NCI-H69 (cell line): ENCODE data around the gene SOX13.
A peak's percentile ranks its signal among the peaks of the same experiment; 100 is the strongest.
"Not testable (repeated sequence)": the region's sequence is repeated elsewhere in the genome, so short reads cannot be mapped to it uniquely, and the experiment has no call there.

Experiments
- DNase-seq: peaks from one replicate; lab custom pipeline; 2025; lab: John Stamatoyannopoulos, UW

Gene SOX13

DNA sequence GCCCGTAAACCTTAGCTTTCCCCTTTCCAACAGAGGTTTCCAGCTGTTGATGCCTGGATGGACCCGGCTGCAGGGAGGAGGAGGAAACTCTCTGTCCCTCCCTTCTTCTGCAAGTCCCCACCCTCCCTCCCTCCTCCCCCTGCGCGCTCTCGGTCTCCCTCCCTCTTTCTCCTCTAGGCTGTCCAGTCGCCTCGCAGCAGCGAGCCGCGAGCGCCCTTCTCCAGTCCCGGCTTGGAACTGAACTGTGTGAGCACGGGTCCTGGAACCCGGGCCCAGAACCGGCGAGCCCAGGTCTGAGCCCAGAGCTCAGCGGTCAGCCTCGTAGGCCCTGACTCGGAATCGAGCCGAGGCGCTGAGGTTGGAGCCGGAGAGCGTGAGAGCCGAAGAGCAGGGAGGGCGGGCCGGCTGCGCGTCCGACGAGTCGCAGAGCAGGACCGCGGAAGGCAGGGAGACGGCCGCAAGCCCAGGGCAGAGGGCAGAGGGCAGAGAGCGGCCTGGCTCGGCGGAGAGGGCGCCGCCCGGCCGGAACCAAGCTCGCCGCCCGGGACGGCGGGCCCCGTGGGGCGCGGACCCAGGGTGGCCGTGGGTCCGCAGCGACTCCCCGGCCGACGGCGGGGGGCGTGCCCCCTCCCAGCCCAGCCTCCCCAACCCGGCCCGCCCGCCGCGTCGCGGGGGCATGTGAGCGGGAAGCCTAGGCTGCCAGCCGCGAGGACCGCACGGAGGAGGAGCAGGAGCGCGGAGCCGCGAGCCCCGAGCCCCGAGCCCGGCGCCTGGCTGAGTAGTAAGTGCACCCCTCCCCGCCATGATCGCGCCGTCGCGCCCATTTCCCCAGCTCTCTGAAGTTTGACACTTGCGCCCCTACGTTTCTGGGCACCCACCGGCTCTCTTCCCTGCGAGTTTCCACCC lies at the start of gene SOX13:
SOX13 (plus strand) TSS at position 185 of the 906 bp plus-strand sequence. CDS start 39,801 bp downstream, outside the sequence.
- DNase-seq = peak; percentile 84

DNA sequence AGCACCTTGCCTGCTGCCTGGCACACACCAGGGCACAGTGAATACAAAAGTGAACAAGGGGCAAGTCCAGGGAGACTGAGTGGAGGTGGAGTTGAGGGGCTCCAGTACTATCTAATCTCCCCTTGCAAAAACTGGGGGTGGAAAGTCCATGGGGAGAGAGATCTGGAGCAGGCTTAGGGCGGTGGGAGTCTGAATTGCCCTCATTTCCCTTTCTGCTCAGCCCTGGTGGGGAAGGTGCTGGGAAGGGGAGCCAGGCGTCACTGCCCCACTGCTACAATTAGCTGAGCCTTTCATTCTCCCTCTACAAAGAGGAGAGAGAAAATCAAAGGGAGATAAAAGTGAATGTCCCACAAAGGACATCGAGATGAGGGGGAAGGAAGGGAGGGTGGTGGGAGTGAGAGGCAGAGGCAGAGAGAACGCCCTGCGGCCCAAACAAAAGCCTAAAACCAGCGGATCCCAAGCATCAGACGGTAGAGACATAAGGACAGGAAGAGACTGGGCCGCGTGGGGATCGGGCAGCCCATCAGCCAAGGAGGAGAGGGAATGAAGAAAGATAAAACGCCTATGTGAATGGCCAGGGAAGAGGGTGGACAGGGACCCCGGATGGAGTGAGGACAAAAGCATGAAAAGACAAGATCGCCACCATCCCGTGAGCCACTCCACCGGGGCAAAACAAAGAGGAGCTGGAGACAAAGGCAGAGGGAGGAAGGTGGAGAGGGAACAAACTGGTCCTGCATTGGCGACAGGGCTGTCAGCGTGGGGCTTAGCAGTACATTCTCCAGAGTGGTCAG lies 46.8 kb upstream of the SOX13 start:
- no peak for DNase-seq

DNA sequence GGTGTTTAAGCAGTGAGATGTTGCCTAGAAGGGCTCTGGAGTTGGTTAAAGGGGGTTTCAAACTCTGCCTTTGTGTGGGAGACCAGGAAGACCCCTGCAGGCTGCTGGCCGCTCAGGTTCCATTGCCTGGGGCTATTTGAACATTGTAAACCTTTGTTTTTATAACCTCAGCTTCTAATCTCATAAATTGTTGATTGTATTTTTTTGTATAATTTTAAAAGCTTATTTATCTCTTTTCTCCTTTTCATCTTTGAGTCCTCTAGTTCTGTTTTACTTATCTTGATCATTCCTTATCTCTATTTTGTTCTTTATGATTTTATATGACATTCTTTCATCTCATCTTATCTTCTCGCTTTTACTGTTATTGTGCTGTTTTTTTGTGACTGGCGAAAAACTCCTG lies 45.5 kb upstream of the SOX13 start:
- DNase-seq = peak; percentile 13

DNA sequence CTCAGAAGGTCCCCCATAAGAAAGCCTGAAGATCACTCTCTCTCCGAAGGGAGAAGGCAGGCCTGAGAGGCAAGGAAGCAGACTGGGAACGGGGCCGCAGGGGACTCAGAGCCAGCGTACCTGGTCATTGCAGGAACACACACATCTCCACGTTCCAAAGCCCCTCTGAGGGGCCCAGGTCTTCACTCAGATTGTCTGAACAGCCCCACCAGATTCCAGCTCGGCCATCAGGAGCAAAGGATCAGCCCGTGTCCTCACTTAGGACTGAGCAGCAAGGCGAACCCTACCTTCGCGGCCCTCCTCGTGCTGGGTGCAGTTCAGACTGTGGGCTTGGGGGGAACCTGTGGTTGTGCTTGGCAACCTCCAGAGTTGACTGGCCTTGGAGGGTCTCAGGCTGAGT lies 43.9 kb upstream of the SOX13 start:
- DNase-seq = no peak

- no peak for DNase-seq
Observed at GRCh38 chr1:204031098-204031710, 41.7 kb upstream of the SOX13 start.

DNA sequence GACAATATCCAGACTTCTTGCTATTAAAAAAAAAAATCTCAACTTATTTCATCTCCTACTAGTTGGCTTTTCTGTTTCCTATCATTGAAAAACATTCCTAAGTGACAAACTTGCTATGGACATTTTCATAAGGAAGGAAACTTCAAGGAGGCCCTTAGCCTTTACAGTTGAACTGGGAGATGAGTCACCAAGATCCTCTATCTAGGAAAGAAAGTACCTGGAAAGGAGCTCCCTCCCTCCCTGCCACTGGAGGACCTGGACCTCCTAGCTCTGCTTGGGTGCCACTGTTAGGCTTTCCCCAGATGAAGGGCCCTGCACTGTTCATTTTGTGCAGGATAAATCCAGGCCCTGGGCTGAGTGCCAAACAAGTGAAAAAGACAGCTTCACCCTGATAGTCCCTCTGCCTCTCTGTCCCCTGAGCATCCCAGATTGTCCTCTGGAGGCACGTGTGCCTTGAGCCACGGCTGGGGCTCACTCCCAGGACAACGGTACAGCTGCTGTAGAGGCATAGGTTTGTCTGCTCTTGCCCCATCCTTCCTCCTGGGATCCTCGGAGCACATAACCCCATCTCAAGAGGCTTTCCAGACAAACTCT lies 40.2 kb upstream of the SOX13 start:
- DNase-seq = no peak

DNA sequence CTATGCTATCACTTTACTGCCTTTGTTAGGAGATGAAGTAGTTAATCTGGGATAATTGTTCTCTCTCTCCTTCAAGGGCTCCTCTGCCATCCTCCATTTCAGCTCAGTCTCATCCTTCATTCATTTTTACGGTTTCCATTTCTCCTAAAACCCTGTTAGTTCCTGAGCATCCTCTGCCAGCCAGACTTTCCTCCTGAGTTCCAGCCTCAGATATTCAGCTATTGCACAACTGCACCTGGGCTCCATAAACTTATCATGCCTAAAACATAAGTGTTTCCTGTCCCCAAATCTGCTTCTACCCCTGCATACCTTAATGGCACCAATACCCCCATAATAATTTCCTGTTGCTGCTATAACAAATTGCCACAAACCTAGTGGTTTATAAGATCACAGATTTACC lies 39.6 kb upstream of the SOX13 start:
- DNase-seq = no peak

DNA sequence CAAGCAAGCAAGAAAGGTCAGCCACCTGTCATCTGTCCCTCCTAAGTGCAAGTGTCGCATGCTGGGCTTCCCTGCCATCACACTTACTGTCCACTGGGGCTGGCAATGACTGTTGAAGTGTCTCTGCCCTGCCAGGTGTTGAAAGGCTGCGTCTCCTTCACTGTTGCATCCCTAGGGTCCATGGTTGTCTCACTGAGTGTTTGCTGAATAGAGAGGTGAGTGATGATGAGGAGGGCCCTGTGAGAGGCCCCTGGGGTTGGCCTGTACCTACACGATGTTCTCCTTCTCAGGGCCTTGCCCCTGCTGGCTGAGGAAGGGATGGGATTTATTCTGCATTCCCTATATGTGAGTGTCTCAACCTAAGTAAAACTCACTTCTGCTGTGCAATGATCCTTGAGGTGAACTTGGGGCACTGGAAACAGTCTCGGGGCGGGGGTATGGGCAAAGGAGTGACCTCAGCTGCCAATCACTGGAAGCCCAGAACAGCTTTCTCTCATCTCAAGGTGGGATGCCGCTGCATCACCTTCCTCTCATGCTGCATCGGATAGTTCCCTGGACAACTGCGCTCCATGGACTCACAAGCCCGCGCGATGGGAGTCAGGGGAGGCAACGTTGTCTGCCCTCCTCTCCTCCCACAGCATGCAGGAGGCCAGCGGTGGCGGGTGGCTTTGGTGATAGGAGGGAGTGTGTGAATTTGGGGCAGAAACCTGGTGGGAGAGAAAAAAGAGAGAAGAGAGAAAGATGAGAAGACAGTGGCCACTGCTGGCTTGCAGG lies 35.8 kb upstream of the SOX13 start:
- DNase-seq = no peak

- DNase-seq = peak; percentile 63
Observed at GRCh38 chr1:204041232-204041767, 31.6 kb upstream of the SOX13 start.

DNA sequence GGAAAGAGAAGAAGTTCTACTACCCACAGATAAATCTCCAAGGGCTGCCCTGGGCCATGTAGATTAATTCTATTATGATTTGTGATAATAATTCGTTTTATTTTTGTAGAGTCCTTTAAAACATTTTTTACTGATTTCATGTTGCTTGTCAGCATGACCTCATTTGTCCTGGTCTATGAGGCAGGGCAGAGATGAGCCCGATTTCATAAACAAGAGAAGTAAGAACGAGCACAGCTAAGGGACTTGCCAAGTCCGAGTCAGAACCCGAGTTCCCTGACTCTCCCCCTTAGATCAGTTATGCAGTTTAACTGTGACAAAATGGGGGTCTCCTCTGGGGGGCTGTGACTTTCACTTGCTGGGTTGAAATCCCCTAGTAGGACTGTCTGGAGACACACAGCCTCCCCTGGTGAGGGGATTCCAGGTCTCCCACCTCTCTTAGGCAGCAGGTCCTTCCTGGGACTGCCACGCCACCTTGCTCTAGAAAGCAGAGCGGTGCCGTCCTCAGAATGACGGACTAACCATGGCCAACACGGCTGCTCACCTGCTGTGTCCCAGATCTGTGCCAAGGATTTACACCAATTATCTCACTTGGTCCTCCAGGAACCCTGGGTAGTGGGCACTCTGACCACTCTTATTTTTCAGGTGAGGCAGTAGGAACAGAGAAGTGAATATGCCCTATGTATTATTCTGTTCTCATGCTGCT lies 31.0 kb upstream of the SOX13 start:
- DNase-seq = peak; percentile 17

DNA sequence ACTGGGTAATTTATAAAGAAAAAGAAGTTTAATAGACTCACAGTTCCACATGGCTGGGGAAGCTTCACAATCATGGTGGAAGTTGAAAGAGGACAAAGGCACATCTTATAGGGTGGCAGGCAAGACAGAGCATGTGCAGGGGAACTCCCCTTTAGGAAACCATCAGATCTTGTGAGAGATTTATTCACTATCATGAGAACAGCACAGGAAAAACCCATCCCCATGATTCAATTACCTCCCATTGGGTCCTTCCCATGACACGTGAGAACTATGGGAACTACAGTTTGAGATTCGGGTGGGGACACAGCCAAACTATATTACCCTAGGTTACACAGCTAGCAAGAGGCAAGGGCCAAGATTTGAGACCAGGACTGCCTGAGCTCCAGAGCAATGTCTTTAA lies 30.4 kb upstream of the SOX13 start:
- DNase-seq = no peak

DNA sequence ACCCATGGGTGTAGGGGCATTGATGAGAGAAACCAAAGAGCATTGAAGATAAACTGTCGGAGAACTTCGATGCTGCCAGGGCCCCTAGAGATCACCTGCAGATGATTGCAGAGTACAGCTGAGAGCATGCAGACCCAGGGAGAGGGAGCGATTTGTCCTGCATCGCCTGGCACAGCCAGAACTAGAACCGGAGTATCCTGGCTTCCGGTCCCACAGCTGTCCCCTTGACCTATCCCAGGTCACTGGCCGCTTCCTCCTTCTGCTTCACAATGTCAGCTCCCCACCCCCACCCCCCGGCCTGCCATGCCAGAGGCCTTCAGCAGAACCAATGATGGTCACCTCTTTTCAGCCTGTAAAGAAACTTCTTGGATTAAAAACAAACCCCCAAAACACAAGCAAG lies 29.2 kb upstream of the SOX13 start:
- DNase-seq = no peak

- DNase-seq = no peak
Observed at GRCh38 chr1:204044448-204044847, 28.5 kb upstream of the SOX13 start.

- DNase-seq = no peak
Observed at GRCh38 chr1:204045430-204045829, 27.5 kb upstream of the SOX13 start.

DNA sequence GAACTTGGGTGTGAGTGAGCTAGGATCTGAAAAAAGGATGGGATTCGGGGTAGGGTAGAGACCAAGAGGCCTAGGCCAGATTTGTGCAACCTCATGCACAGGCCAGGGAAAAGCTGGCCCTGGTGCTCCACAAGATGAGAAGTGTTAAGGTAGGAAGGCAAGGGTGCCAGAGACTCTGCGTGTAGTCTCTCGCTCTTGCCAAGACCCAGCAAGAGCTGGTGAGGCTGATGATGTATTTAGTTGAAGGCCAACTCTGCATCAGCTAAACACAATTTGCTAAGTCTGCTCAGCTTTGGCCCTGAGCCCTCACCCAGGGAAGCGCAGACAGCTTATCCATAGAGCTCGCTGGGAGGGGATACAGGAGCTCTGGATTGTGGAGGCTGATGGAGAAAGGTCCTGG lies 26.6 kb upstream of the SOX13 start:
- DNase-seq = no peak

DNA sequence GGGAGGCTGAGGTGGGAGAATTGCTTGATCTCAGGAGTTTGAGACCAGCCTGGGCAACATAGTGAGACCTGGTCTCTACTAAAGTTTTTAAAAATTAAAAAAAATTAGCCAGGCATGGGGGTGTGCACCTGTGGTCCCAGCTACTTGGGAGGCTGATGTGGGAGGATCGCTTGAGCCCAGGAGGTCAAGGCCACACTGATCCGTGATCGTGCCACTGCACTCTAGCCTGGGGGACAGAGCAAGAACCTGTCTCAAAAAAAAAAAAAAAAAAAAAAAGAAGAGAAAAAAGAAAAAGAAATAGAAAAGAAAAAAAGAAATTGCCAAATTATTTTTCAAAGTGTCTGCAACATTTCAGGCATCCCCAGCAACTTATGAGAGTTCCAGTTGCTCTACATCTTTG lies 24.1 kb upstream of the SOX13 start:
- not testable (repeated sequence) for DNase-seq

- no peak for DNase-seq
Observed at GRCh38 chr1:204051258-204051657, 21.7 kb upstream of the SOX13 start.

DNA sequence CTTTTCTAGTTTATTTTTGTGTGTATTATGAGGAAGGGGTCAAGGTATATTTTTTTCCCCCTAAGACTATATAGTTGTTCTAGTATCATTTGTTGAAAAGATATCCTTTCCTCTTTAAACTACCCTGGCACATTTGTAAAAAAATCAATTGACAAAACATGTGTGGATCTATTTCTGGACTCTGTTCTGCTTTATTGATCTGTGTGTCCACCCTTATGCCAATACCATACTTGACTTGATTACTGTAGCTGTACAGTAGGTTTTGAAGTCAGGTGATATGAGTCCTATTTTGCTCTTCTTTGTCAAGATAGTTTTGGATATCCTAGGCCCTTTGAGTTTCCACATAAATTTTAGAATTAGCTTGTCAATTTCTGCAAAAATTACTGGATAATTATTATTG lies 21.2 kb upstream of the SOX13 start:
- no peak for DNase-seq

GRCh38 chr1:204053893-204054292 lies 19.0 kb upstream of the SOX13 start:
- DNase-seq = no peak

DNA sequence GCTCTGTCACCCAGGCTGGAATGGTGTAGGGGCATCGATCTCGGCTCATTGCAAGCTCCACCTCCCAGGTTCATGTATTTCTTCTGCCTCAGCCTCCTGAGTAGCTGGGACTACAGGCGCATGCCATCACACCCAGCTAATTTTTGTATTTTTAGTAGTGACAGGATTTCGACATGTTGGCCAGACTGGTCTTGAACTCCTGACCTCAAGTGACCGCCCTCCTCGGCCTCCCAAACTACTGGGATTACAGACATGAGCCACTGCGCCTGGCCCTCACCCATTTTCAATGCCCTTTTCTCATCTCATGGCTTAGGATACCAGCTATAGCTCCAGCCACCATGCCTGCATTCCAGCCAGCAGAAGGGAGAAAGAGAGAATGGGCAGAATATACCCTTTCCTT lies 12.9 kb upstream of the SOX13 start:
- no peak for DNase-seq

GRCh38 chr1:204062106-204062505 lies 10.8 kb upstream of the SOX13 start:
- DNase-seq = no peak
